CD4-positive, alpha-beta T cell treated with Interleukin-15 for 1 hour (primary cell): ENCODE data around the gene GP1BA.

Experiments used
- DNase-seq: peaks from one replicate; pipeline ENCODE4 v3.0.0-alpha.2; 2020

Gene GP1BA

GRCh38 chr17:4978726-4979125 is 46.6 kb downstream of the GP1BA start:
- no peak for DNase-seq

GRCh38 chr17:4980644-4981216 is 48.7 kb downstream of the GP1BA start:
- DNase-seq = no peak

- DNase-seq = no peak
Observed at GRCh38 chr17:4982305-4982704, 50.2 kb downstream of the GP1BA start.
